Stimulated activated naive CD8-positive, alpha-beta T cell treated with anti-CD3 and anti-CD28 coated beads, Interleukin-15, amount 100 ng/mL, for 72 hours (primary cell): ENCODE data around the gene C2orf78.

Experiments
- ATAC-seq: fragments of 150-1000 bp; cut with Tn5 transposase; 2 replicates; pipeline ENCODE4 v1.10.0; 2021; ENCODE audit warnings: mild to moderate bottlenecking, moderate library complexity
- DNase-seq, 2 donors: peaks; one replicate each; pipeline ENCODE4 v3.0.0; 2021 to 2022
- H3K27ac Mint-ChIP-seq, 2 donors: one replicate each; pipeline ENCODE4 v1.8.0; 2022; ENCODE audit warnings: mild to moderate bottlenecking in 2 of 2, mixed read lengths in 2 of 2, moderate library complexity in 2 of 2
- H3K27me3 Mint-ChIP-seq: one replicate; pipeline ENCODE4 v1.8.0; 2022; ENCODE audit warnings: mixed read lengths
- H3K4me1 Mint-ChIP-seq: one replicate; pipeline ENCODE4 v1.8.0; 2022; ENCODE audit warnings: mild to moderate bottlenecking, mixed read lengths
- H3K4me3 Mint-ChIP-seq, 2 donors: one replicate each; pipeline ENCODE4 v1.8.0; 2022; ENCODE audit warnings: mild to moderate bottlenecking in 2 of 2, mixed read lengths in 2 of 2, moderate library complexity in 1 of 2
- H3K9me3 Mint-ChIP-seq, 2 donors: one replicate each; pipeline ENCODE4 v1.8.0; 2022; ENCODE audit warnings: mixed read lengths in 2 of 2

The C2orf78 gene

GRCh38 chr2:73842739-73843019, 58.7 kb downstream of the C2orf78 start:
- no peak overlapping the region for H3K4me3 Mint-ChIP-seq
- no peak for ATAC-seq
- H3K9me3 Mint-ChIP-seq = no peaks in the 10 kb centered on the region
- no peaks in the 10 kb centered on the region for H3K27me3 Mint-ChIP-seq
- no peak for DNase-seq
- peaks cover 4% of the 10 kb centered on the region for H3K4me1 Mint-ChIP-seq
- no peak overlapping the region for H3K27ac Mint-ChIP-seq

DNA sequence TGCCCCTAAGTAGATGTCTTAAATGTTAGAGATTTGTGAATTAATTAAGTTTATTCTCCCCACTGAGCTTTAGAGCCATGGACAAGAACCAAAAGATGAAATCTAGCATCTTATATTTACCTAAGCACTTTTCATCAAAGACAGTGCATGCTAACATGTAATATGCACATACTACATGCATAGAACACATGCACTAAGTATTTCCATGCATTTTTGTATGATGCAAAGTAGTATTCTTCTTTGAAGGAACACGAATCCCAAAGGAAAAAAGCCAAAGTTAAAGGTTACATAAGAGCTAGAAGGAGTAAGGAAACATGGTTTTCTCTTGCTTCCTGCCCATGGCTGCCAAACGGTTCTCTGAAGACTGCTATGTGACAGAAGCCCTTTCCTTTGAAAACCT, 60.1 kb downstream of the C2orf78 start:
- H3K4me3 Mint-ChIP-seq = no peak overlapping the region
- H3K9me3 Mint-ChIP-seq = no peaks in the 10 kb centered on the region
- peaks cover 4% of the 10 kb centered on the region for H3K4me1 Mint-ChIP-seq
- no peak overlapping the region for H3K27ac Mint-ChIP-seq
- no peak for ATAC-seq
- DNase-seq = no peak
- H3K27me3 Mint-ChIP-seq = no peaks in the 10 kb centered on the region

GRCh38 chr2:73850009-73850408, 66.0 kb downstream of the C2orf78 start:
- Mint-ChIP-seq H3K27ac (no peak overlapping the region), H3K9me3 (no peaks in the 10 kb centered on the region)
- no peak for ATAC-seq

GRCh38 chr2:73851274-73851673, 67.3 kb downstream of the C2orf78 start:
- Mint-ChIP-seq H3K4me1 (peaks cover 9% of the 10 kb centered on the region), H3K9me3 (no peaks in the 10 kb centered on the region), H3K4me3 (no peak overlapping the region), H3K27ac (no peak overlapping the region), H3K27me3 (no peaks in the 10 kb centered on the region)
- DNase-seq = no peak
- no peak for ATAC-seq

More at GRCh38 chr2:73850009-73850408, 66.0 kb downstream of the C2orf78 start:
- no peaks in the 10 kb centered on the region for H3K27me3 Mint-ChIP-seq
- no peak for DNase-seq
- H3K4me1 Mint-ChIP-seq = no peaks in the 10 kb centered on the region
- no peak overlapping the region for H3K4me3 Mint-ChIP-seq

DNA sequence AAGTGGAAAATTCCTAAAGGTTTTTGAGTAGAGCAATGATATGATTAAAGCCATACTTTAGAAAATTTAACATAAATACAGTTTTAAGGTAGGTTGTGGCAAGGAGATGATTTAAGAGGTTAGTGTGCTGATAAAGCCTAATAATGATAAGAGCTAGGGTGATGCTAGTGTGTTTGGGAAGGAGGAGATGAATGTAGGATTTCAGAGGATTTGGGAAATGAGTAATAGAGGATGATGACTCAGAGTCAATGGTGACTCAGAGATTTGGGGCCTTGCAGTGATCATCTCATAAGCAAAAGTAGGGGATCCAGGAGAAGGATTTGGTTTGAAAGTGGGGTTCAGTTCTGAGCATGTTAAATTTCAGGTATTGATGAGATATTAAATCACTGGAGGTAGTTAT, 68.0 kb downstream of the C2orf78 start:
- Mint-ChIP-seq H3K27ac (no peak overlapping the region), H3K27me3 (no peaks in the 10 kb centered on the region), H3K9me3 (no peaks in the 10 kb centered on the region), H3K4me1 (peaks cover 16% of the 10 kb centered on the region), H3K4me3 (no peak overlapping the region)
- ATAC-seq (peak; percentile 31), DNase-seq (no peak)

DNA sequence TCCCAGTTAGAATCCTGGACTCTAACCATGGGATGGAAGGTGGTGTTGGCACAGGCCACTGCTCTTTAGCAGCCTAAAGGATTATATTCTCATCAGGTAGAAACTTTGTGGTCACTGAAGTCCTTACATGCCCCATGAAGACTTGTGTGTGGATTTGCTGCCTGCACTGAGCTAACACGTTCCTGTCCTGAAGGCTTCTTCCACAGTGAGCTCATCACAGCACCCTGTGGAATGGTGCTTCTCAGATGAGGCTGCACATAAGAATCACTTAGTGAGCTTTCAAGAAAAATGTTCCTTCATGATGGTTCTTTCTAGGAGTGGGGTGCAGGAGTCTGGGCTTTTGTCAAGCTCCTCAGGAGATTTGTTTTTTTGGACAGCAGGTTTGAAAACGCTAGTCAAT, 71.5 kb downstream of the C2orf78 start:
- DNase-seq (no peak), ATAC-seq (no peak)
- Mint-ChIP-seq H3K4me1 (peaks cover 44% of the 10 kb centered on the region), H3K9me3 (no peaks in the 10 kb centered on the region), H3K27me3 (no peaks in the 10 kb centered on the region), H3K4me3 (no peak overlapping the region), H3K27ac (no peak overlapping the region)

GRCh38 chr2:73856214-73856613, 72.2 kb downstream of the C2orf78 start:
- no peak overlapping the region for H3K27ac Mint-ChIP-seq
- H3K4me3 Mint-ChIP-seq = no peak overlapping the region

GRCh38 chr2:73859721-73860586, 76.0 kb downstream of the C2orf78 start:
- ATAC-seq = peak; percentile 100
- H3K9me3 Mint-ChIP-seq = no peaks in the 10 kb centered on the region
- no peaks in the 10 kb centered on the region for H3K27me3 Mint-ChIP-seq
- no peak overlapping the region for H3K4me3 Mint-ChIP-seq
- H3K4me1 Mint-ChIP-seq = peaks cover 46% of the 10 kb centered on the region
- peak overlapping the region; percentile 45 to 70 for H3K27ac Mint-ChIP-seq
- peak; percentile 26 to 51 for DNase-seq

More at GRCh38 chr2:73856214-73856613, 72.2 kb downstream of the C2orf78 start:
- ATAC-seq = no peak
- Mint-ChIP-seq H3K27me3 (no peaks in the 10 kb centered on the region), H3K4me1 (peaks cover 46% of the 10 kb centered on the region), H3K9me3 (no peaks in the 10 kb centered on the region)
- DNase-seq = no peak

DNA sequence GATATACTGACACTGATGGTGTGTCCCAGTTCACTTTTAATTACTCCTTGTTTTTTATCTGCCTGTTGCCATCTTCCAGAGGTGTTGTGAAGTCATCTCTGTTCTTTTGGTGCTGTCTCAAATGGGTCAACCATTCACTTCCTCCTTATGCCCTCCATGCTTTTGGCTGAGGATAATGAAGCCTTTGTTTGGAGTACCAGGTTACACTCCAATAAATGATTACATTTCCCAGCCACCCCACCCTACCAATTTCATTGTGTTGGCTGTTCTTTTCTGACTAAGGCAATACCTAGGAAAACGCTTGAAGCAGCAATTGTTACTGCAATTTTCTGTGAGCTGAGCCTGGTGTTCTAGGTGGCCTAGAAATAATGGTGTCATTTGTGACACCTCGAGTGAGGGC, 79.0 kb downstream of the C2orf78 start:
- H3K27ac Mint-ChIP-seq = no peak overlapping the region
- H3K9me3 Mint-ChIP-seq = no peaks in the 10 kb centered on the region
- DNase-seq = no peak

More for the DNA sequence above, 79.0 kb downstream of the C2orf78 start:
- Mint-ChIP-seq H3K4me3 (no peak overlapping the region), H3K27me3 (no peaks in the 10 kb centered on the region), H3K4me1 (peaks cover 23% of the 10 kb centered on the region)
- no peak for ATAC-seq
